ENCODE results near the gene LCN2. TPM values are rescaled to one million over a fixed set of nuclear protein-coding genes. Genes with fewer than 3 reads are reported as not detected.

Gene LCN2
- total and polyA plus RNA-seq, 3 donors from 2014 or later: 2.2 TPM; not detected in 2

DNA sequence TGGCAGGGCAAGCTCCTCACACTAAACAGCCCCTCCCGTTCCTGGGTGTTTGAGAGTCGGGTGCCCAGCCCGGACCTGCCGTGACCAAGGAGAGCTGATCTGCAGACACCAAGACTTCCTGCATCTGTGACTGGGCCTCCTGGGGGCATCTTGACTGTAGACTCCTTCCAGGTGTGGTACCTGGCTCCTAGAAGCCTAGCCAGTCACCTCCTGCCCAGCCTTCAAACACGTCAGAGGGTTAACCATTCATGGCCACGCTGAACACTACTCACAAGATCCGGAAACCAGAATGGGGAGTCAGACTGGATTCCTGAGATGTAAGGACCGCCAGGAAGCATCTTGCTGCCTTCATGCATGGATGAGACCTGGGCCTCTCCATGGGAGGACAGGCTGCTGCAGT, 3.7 kb upstream of the LCN2 start:
- intact Hi-C loops (cut with DNase I; ENCODE audit: low total_unique reads): no loop called here
- 89% methylated on average over 5 to 8 of the region's 8 CpGs for WGBS, 2 donors
- Histone ChIP-seq H3K9me3 (no peaks in the 10 kb centered on the region), H3K4me3 (no peak overlapping the region), H3K27me3 (no peaks in the 10 kb centered on the region), H3K27ac (no peak overlapping the region), H3K36me3 (ENCODE audit: low read depth, missing control alignments) (no peaks in the 10 kb centered on the region), H3K4me1 (no peaks in the 10 kb centered on the region)
- TF ChIP-seq POLR2A (IDR thresholded peaks at IDR 0.05): no peak
- TF ChIP-seq, protein P1, sequence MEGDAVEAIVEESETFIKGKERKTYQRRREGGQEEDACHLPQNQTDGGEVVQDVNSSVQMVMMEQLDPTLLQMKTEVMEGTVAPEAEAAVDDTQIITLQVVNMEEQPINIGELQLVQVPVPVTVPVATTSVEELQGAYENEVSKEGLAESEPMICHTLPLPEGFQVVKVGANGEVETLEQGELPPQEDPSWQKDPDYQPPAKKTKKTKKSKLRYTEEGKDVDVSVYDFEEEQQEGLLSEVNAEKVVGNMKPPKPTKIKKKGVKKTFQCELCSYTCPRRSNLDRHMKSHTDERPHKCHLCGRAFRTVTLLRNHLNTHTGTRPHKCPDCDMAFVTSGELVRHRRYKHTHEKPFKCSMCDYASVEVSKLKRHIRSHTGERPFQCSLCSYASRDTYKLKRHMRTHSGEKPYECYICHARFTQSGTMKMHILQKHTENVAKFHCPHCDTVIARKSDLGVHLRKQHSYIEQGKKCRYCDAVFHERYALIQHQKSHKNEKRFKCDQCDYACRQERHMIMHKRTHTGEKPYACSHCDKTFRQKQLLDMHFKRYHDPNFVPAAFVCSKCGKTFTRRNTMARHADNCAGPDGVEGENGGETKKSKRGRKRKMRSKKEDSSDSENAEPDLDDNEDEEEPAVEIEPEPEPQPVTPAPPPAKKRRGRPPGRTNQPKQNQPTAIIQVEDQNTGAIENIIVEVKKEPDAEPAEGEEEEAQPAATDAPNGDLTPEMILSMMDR (IDR thresholded peaks at IDR 0.05): no peak
- DNase-seq: no peak

DNA sequence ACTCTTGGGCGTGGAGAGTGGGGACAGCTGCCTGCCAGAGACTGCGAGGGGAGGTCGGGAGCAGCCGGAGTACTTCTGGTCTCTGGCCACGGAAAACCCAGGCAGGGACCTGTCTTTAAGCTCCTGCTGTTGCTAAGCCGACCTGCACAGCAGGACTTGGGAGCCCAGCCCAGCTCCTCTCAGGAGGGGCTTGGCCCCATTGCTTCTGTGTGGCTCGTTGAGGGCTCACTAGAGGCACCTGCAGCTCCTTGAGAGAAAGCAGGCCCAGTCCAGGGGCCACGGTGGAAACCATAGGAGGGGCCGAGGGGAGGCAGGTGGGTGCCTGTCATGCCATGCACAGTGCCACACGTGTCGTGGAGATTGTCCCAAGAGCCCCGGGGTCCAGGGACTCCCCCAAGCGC, 3.3 kb upstream of the LCN2 start:
- DNase-seq: no peak
- TF ChIP-seq POLR2A (IDR thresholded peaks at IDR 0.05): no peak
- TF ChIP-seq, protein P1 (IDR thresholded peaks at IDR 0.05): no peak
- Histone ChIP-seq H3K4me1 (no peaks in the 10 kb centered on the region), H3K9me3 (no peaks in the 10 kb centered on the region), H3K4me3 (no peak overlapping the region), H3K36me3 (ENCODE audit: low read depth, missing control alignments) (no peaks in the 10 kb centered on the region), H3K27ac (no peak overlapping the region), H3K27me3 (no peaks in the 10 kb centered on the region)
- intact Hi-C loops (cut with DNase I; ENCODE audit: low total_unique reads): no loop called here
- WGBS, 2 donors: 95 to 97% methylated on average over 5 to 13 of the region's 13 CpGs

DNA sequence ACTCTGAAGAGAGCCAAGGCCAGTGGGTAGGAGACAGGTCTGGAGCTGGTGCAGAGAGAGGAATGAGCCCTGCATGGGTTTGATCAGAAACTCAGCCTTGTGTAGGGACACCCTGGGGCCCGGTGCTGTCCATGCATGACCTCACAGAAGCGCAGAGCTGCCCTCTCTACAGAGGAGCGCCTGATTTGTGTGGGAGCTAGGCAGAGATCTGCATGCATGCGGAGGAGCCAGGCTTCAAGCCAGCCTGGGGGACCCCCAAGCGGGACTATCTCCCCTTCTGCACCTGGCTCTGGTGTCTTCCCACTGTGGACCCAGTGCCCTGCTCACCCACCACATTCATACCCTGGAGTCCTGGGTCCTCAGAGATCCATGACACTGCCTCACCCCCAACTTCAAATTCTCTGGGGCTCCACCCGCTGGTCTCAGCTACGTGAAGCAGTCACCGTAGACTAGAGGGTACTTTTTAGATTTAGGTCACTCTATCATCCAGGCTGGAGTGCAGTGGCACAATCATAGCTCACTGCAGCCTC, 2.6 kb upstream of the LCN2 start:
- DNase-seq: no peak
- Histone ChIP-seq H3K9me3 (no peaks in the 10 kb centered on the region), H3K36me3 (ENCODE audit: low read depth, missing control alignments) (no peaks in the 10 kb centered on the region), H3K27ac (no peak overlapping the region), H3K27me3 (no peaks in the 10 kb centered on the region), H3K4me1 (no peaks in the 10 kb centered on the region), H3K4me3 (no peak overlapping the region)
- intact Hi-C loops (cut with DNase I; ENCODE audit: low total_unique reads): no loop called here
- no peak for TF ChIP-seq POLR2A (IDR thresholded peaks at IDR 0.05)
- TF ChIP-seq, protein P1 (IDR thresholded peaks at IDR 0.05): no peak
- 90% methylated on average over 4 to 8 of the region's 8 CpGs for WGBS, 2 donors

DNA sequence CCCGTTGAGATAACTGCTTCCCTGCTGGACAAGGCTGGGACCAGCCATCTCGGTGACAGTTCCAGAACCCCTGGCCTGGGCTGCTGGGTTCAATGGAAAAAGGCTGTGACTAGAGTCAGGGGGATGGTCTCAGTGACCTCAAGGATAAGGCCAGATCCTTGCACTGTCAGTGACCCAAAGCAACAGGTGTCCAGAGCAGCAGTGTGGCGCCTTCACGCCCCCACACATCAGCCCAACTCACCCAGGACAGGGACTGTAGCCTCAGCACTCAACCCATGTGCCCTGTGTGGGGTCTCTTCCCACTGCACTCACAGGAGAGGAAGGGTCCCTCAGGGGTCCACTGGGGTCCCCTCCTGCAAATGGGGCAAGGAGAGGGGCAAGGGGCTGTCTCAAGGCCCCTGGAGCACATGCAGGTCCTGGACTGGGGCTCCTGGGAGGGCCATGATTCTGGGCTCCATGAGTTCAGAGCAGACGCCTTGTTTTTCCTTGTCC, 698 bp upstream of the LCN2 start:
- no peaks in the 10 kb centered on the region for H3K9me3 ChIP-seq
- intact Hi-C loops (cut with DNase I; ENCODE audit: low total_unique reads): no loop called here
- no peaks in the 10 kb centered on the region for H3K27me3 ChIP-seq
- no peaks in the 10 kb centered on the region for H3K36me3 ChIP-seq (ENCODE audit: low read depth, missing control alignments)
- no peak overlapping the region for H3K27ac ChIP-seq
- H3K4me1 ChIP-seq: no peaks in the 10 kb centered on the region
- 67 to 78% methylated on average over 2 to 4 of the region's 5 CpGs for WGBS, 2 donors
- TF ChIP-seq POLR2A (IDR thresholded peaks at IDR 0.05): no peak
- TF ChIP-seq, protein P1 (IDR thresholded peaks at IDR 0.05): no peak
- no peak for DNase-seq
- no peak overlapping the region for H3K4me3 ChIP-seq

DNA sequence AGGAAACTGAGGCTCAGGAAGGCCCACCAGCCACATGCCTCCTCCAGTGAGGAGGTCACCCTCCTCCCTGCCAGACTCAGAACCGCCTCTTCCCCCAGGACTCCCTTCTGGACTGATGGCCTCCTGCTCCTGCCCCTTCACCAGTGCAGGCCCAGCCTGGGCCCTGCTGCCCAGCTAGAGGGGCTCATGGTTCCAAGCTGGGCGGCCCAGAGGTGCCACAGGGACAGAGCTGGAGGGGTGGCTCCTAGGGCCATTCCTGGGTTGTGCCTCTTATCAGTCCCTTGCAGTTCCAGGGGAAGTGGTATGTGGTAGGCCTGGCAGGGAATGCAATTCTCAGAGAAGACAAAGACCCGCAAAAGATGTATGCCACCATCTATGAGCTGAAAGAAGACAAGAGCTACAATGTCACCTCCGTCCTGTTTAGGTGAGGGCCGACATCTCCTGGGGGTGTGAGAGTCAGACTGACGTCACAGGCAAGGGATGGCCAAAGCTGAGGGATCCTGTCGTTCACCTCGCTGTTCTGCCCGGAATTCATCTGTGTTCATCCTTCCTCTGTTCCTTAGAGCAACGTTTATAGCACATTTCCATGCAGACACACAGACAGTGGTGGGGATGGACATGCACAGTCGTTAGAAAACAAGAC, 819 bp downstream of the LCN2 start:
- no peaks in the 10 kb centered on the region for H3K27me3 ChIP-seq
- no peaks in the 10 kb centered on the region for H3K4me1 ChIP-seq
- no peak overlapping the region for H3K27ac ChIP-seq
- 83% methylated on average over 11 of the region's 11 CpGs for WGBS, 2 donors
- H3K36me3 ChIP-seq (ENCODE audit: low read depth, missing control alignments): no peaks in the 10 kb centered on the region
- no peak overlapping the region for H3K4me3 ChIP-seq
- no peaks in the 10 kb centered on the region for H3K9me3 ChIP-seq
- intact Hi-C loops (cut with DNase I; ENCODE audit: low total_unique reads): no loop called here
- no peak for DNase-seq
- TF ChIP-seq POLR2A (IDR thresholded peaks at IDR 0.05): no peak
- TF ChIP-seq, protein P1 (IDR thresholded peaks at IDR 0.05): no peak
